NCI-H1417 treated with DMSO at 0.1 percent for 48 hours (cell line): ENCODE measurements around the gene KIFC1.

Experiments used
- DNase-seq: peaks from one replicate; lab custom pipeline; 2025; lab: John Stamatoyannopoulos, UW

KIFC1 gene

GRCh38 chr6:33443025-33443424, 51.4 kb downstream of the KIFC1 start:
- DNase-seq = no peak

- DNase-seq = no peak
Measured at GRCh38 chr6:33443619-33444504, 52.2 kb downstream of the KIFC1 start.

- no peak for DNase-seq
Measured at GRCh38 chr6:33445119-33445603, 53.5 kb downstream of the KIFC1 start.

GRCh38 chr6:33446356-33446755, 54.7 kb downstream of the KIFC1 start:
- no peak for DNase-seq

- DNase-seq = no peak
Measured at GRCh38 chr6:33450434-33450833, 58.8 kb downstream of the KIFC1 start.

GRCh38 chr6:33451606-33452005, 60.0 kb downstream of the KIFC1 start:
- DNase-seq = no peak

- DNase-seq = no peak
Measured at GRCh38 chr6:33452496-33452895, 60.9 kb downstream of the KIFC1 start.

- no peak for DNase-seq
Measured at GRCh38 chr6:33453393-33454008, 61.9 kb downstream of the KIFC1 start.

GRCh38 chr6:33454009-33454946, 62.7 kb downstream of the KIFC1 start, which contains the start of gene ZBTB9:
ZBTB9 (plus strand) TSS chr6:33454576; CDS start chr6:33455101, 525 bp downstream.
- peak; percentile 80 for DNase-seq

- DNase-seq = no peak
Measured at GRCh38 chr6:33455051-33455450, 63.4 kb downstream of the KIFC1 start.

GRCh38 chr6:33456156-33456555, 64.5 kb downstream of the KIFC1 start:
- DNase-seq = no peak

GRCh38 chr6:33458676-33459075, 67.1 kb downstream of the KIFC1 start:
- DNase-seq = no peak

GRCh38 chr6:33459226-33459625, 67.6 kb downstream of the KIFC1 start:
- no peak for DNase-seq
